Caco-2 (cell line): ENCODE measurements around the gene ADGRA1. TPM values are rescaled to one million over a fixed set of nuclear protein-coding genes. Genes with fewer than 3 reads are reported as not detected.

Source experiments
- BruUV-seq: library from RNA; stranded (reverse); fragments of 400-500 nt; replicated peaks from 2 replicates; lab custom pipeline; 2021; lab: Mats Ljungman, UMichigan
- CTCF ChIA-PET: fragments of 300-600 bp; sonication (Branson Sonifier 250); formaldehyde crosslinking; loops from one replicate; lab custom pipeline; 2022; ENCODE audit warnings: antibody characterized with exemption; lab: Charles Lee
- POLR2A ChIA-PET: fragments of 300-600 bp; sonication (Branson Sonifier 250); formaldehyde crosslinking; loops from one replicate; lab custom pipeline; 2022; ENCODE audit warnings: antibody characterized with exemption; lab: Charles Lee
- DNase-seq, 2 experiments: peaks; one replicate each; pipeline versions ENCODE4 v3.0.0 to v3.0.0-alpha.2; 2020 to 2022
- H3K27me3 ChIP-seq: replicated peaks from 2 replicates; pipeline ENCODE4 v1.6.0; 2011; ENCODE audit warnings: low read length; ENCODE audit not compliant: control insufficient read depth, insufficient read depth
- H3K36me3 ChIP-seq: 2 replicates; pipeline ENCODE4 v1.5.1; 2011; ENCODE audit warnings: low read length; ENCODE audit not compliant: control insufficient read depth, insufficient read depth
- H3K4me1 ChIP-seq: fragments of 250-450 bp; sonication (Bioruptor Pico); 2 replicates; pipeline ENCODE4 v1.5.1; 2020; ENCODE audit warnings: mild to moderate bottlenecking
- H3K4me3 ChIP-seq: 2 replicates; pipeline ENCODE4 v1.5.1; 2011; ENCODE audit warnings: low read depth, mild to moderate bottlenecking, control low read depth, low read length
- H3K9me3 ChIP-seq: fragments of 250-450 bp; sonication (Bioruptor Pico); 2 replicates; pipeline ENCODE4 v1.5.1; 2020; ENCODE audit warnings: mild to moderate bottlenecking, moderate library complexity
- H3K27ac Mint-ChIP-seq: one replicate; pipeline ENCODE4 v1.8.0; 2022; ENCODE audit warnings: mixed read lengths; ENCODE audit not compliant: unreplicated experiment
- H3K27me3 Mint-ChIP-seq: one replicate; pipeline ENCODE4 v1.8.0; 2022; ENCODE audit warnings: mixed read lengths; ENCODE audit not compliant: insufficient read depth, unreplicated experiment
- H3K36me3 Mint-ChIP-seq: one replicate; pipeline ENCODE4 v1.8.0; 2022; ENCODE audit warnings: mild to moderate bottlenecking, mixed read lengths; ENCODE audit not compliant: insufficient read depth, unreplicated experiment
- H3K4me1 Mint-ChIP-seq: one replicate; pipeline ENCODE4 v1.8.0; 2022; ENCODE audit warnings: low read depth, mixed read lengths; ENCODE audit not compliant: unreplicated experiment
- H3K4me3 Mint-ChIP-seq: one replicate; pipeline ENCODE4 v1.8.0; 2022; ENCODE audit warnings: mild to moderate bottlenecking, moderate library complexity, mixed read lengths; ENCODE audit not compliant: unreplicated experiment
- H3K9me3 Mint-ChIP-seq: one replicate; pipeline ENCODE4 v1.8.0; 2022; ENCODE audit warnings: mixed read lengths; ENCODE audit not compliant: unreplicated experiment
- intact Hi-C: fragments of 100-400 bp; cut with micrococcal nuclease; formaldehyde crosslinking; loops from one replicate; pipeline ENCODE4 v1.10.0; 2022; ENCODE audit not compliant: unreplicated experiment
- total RNA-seq: library from RNA; stranded (reverse); gene quantifications from 2 replicates; pipeline ENCODE4 v1.2.3, GENCODE V29; 2022
- TF ChIP-seq, protein P1 (sequence below), 2 experiments: fragments of 200-600 bp in 1 of 2; IDR thresholded peaks; 1 replicate in 1 of 2; 2 replicates in 1 of 2; pipeline versions ENCODE4 v1.5.1 to v1.8.0; 2011 to 2022; ENCODE audit warnings: antibody characterized with exemption in 1 of 2, control low read depth in 1 of 2, inconsistent platforms in 1 of 2, low read depth in 1 of 2, low read length in 1 of 2, mild to moderate bottlenecking in 1 of 2, moderate library complexity in 1 of 2; ENCODE audit not compliant: insufficient read depth in 1 of 2, severe bottlenecking in 1 of 2, unreplicated experiment in 1 of 2

ADGRA1 gene
- total RNA-seq, 1 experiment from 2014 or later: not detected

DNA sequence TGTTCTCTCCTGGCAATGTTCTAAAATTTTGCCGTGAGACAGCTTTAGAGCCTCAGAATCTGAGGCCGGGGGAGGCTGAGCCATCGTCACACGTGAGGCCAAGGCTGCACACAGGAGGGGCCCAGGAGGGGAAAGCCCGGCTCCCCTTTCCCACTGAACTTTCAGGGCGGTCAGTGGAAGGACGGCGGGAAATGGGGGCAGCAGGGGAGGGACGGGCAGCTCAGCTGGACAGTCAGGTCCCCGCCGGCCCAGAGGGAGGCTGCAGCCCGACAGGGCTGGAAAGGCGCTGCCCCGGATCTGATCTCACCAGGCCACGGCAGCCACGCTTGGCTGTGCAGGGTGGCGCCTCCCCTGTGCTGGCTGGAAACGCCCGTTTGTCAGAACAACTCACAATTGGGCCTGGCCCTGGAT, 43.3 kb upstream of the ADGRA1 start:
- Mint-ChIP-seq H3K9me3 (no peaks in the 10 kb centered on the region), H3K36me3 (no peaks in the 10 kb centered on the region), H3K27me3 (no peaks in the 10 kb centered on the region), H3K27ac (no peak overlapping the region), H3K4me3 (no peak overlapping the region), H3K4me1 (no peaks in the 10 kb centered on the region)
- Histone ChIP-seq H3K9me3 (no peaks in the 10 kb centered on the region), H3K4me1 (peaks cover 8% of the 10 kb centered on the region; the same call in 1 of the 2 replicates), H3K36me3 (no peaks in the 10 kb centered on the region), H3K4me3 (no peak overlapping the region), H3K27me3 (no peaks in the 10 kb centered on the region)
- POLR2A ChIA-PET: no interaction called here
- DNase-seq: no peak
- intact Hi-C loops: no loop called here
- TF ChIP-seq, protein P1, sequence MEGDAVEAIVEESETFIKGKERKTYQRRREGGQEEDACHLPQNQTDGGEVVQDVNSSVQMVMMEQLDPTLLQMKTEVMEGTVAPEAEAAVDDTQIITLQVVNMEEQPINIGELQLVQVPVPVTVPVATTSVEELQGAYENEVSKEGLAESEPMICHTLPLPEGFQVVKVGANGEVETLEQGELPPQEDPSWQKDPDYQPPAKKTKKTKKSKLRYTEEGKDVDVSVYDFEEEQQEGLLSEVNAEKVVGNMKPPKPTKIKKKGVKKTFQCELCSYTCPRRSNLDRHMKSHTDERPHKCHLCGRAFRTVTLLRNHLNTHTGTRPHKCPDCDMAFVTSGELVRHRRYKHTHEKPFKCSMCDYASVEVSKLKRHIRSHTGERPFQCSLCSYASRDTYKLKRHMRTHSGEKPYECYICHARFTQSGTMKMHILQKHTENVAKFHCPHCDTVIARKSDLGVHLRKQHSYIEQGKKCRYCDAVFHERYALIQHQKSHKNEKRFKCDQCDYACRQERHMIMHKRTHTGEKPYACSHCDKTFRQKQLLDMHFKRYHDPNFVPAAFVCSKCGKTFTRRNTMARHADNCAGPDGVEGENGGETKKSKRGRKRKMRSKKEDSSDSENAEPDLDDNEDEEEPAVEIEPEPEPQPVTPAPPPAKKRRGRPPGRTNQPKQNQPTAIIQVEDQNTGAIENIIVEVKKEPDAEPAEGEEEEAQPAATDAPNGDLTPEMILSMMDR (IDR thresholded peaks at IDR 0.05; ENCODE audit: insufficient read depth in 1 of 2, low read depth in 1 of 2, low read length in 1 of 2, severe bottlenecking in 1 of 2, unreplicated experiment in 1 of 2): no peak
- CTCF ChIA-PET: interaction anchor here (1.2 kb wide), 1 partner anchor 52 kb away, joined by 3 read pairs; no protein-coding TSS in a partner anchor
- no TSS peak for BruUV-seq

DNA sequence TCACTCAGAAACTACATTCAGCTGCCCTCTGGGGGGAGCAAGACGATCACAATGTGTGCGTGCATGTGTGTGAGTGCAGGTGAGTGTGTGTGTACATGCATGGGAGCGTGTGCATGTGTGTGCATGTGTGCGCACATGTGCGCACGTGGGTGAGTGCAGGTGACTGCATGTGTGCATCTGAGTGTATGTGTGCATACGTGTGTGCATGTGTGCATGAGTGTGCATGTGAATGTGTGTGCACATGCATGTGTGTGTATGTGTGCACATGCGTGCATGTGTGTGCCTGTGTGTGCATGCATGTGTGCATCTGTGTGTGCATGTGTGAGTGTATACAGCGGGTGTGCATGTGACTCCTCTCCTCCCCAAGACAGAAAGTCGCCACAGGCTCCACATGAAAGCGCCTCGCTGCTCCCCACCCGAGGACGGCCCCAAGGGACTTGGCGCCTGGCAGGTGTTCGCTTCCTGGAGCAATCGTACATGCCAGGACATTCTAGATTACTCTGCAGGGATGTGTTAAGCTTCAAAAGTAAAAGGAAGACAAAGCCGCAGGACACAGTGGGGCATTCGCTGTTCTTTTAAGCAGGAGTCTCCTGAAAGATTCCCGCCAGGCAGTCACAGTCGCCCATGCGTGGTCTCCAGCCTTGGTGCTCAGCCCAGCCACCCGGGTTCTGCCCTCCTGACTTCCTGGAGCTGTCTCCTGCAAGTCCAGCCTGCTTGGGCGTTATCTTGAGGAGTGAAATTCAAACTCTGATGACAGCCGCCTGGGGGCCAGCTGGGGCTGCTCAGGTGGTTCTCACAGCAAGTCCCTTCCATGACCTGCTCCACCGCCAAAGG, 42.0 kb upstream of the ADGRA1 start:
- H3K4me3 Mint-ChIP-seq: no peak overlapping the region
- H3K36me3 Mint-ChIP-seq: no peaks in the 10 kb centered on the region
- no peak for DNase-seq
- TF ChIP-seq, protein P1 (IDR thresholded peaks at IDR 0.05; ENCODE audit: insufficient read depth in 1 of 2, low read depth in 1 of 2, low read length in 1 of 2, severe bottlenecking in 1 of 2, unreplicated experiment in 1 of 2): no peak
- Histone ChIP-seq H3K4me1 (no peaks in the 10 kb centered on the region), H3K4me3 (no peak overlapping the region), H3K36me3 (no peaks in the 10 kb centered on the region), H3K9me3 (no peaks in the 10 kb centered on the region), H3K27me3 (no peaks in the 10 kb centered on the region)
- H3K4me1 Mint-ChIP-seq: no peaks in the 10 kb centered on the region
- H3K27me3 Mint-ChIP-seq: no peaks in the 10 kb centered on the region
- ChIA-PET POLR2A (no interaction called here), CTCF (interaction anchor here (0.6 to 1.2 kb wide), 2 partner anchors 15 to 53 kb away, joined by 3 read pairs; no protein-coding TSS in a partner anchor)
- no peak overlapping the region for H3K27ac Mint-ChIP-seq
- intact Hi-C loops: loop anchor here (5.0 kb wide), 1 partner anchor 103 kb away; the partner anchor contains the start of gene CFAP46
- BruUV-seq: no TSS peak
- no peaks in the 10 kb centered on the region for H3K9me3 Mint-ChIP-seq

DNA sequence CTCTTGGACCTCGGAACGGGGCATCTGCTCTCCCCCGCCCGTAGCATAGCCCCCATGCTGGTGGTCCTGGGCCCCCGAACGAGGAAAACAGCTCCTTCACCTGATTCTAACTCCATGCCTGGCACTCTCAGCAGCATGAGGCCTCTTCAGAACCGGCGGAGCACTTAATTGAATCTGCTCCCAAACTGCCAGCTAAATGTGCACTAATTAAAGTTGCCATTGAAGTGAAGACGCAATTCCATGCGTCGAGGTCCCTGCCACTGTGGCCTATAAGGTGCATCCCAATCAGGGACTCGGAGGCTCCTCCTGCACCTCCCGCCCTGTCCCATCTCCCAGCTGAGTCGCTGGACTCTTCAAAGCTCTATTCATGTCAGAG, 41.3 kb upstream of the ADGRA1 start:
- ChIA-PET POLR2A (no interaction called here), CTCF (interaction anchor here (0.6 to 1.0 kb wide), 2 partner anchors 14 to 55 kb away, joined by 3 read pairs; no protein-coding TSS in a partner anchor)
- intact Hi-C loops: loop anchor here (5.0 kb wide), 1 partner anchor 104 kb away; the partner anchor contains the start of gene CFAP46
- H3K4me1 ChIP-seq: no peaks in the 10 kb centered on the region
- H3K4me3 ChIP-seq: no peak overlapping the region
- H3K4me1 Mint-ChIP-seq: no peaks in the 10 kb centered on the region
- H3K4me3 Mint-ChIP-seq: no peak overlapping the region
- no peaks in the 10 kb centered on the region for H3K27me3 Mint-ChIP-seq
- no peak for DNase-seq
- no peaks in the 10 kb centered on the region for H3K36me3 Mint-ChIP-seq
- H3K27ac Mint-ChIP-seq: no peak overlapping the region
- no peaks in the 10 kb centered on the region for H3K9me3 ChIP-seq
- no TSS peak for BruUV-seq
- TF ChIP-seq, protein P1 (IDR thresholded peaks at IDR 0.05; ENCODE audit: insufficient read depth in 1 of 2, low read depth in 1 of 2, low read length in 1 of 2, severe bottlenecking in 1 of 2, unreplicated experiment in 1 of 2): no peak
- H3K9me3 Mint-ChIP-seq: no peaks in the 10 kb centered on the region
- H3K36me3 ChIP-seq: no peaks in the 10 kb centered on the region
- no peaks in the 10 kb centered on the region for H3K27me3 ChIP-seq
